Measurements from ENCODE around the gene ARFGAP3. TPM values are rescaled to one million over a fixed set of nuclear protein-coding genes. Genes with fewer than 3 reads are reported as not detected.

The ARFGAP3 gene
- total RNA-seq, 1 experiment from 2014 or later: 23.1 TPM

Small RNAs within 50 kb of the gene (small RNA-seq; reads per million reads assigned to genes)
- 0 reads per million in 2 experiments for gene RF00019

Other genes starting within 250 kb of the ARFGAP3 start
- 15.1 and 20.1 TPM in 2 replicates for gene POLDIP3, start 242.4 kb downstream of the ARFGAP3 start, total RNA-seq (2014; rRNA removed; shearing (Covaris generic))
- 0.54 TPM in 1 of 2 replicates, not detected in the other for gene ATP5MGL, start 216.7 kb downstream of the ARFGAP3 start, total RNA-seq (2014; rRNA removed; shearing (Covaris generic))
- gene CYB5R3, start 207.9 kb downstream of the ARFGAP3 start, total RNA-seq (2014; rRNA removed; shearing (Covaris generic)): 29.5 and 31.8 TPM in 2 replicates
- 9.8 and 10.4 TPM in 2 replicates for gene A4GALT, start 136.4 kb downstream of the ARFGAP3 start, total RNA-seq (2014; rRNA removed; shearing (Covaris generic))
- 29.9 and 31.5 TPM in 2 replicates for gene PACSIN2, start 157.9 kb upstream of the ARFGAP3 start, total RNA-seq (2014; rRNA removed; shearing (Covaris generic))
- gene TTLL1, start 232.1 kb upstream of the ARFGAP3 start, total RNA-seq (2014; rRNA removed; shearing (Covaris generic)): 2.7 and 3.1 TPM in 2 replicates